GM12865 (cell line): Measurements from ENCODE around the gene ITIH4.

Experiments used
- DNase-seq: peaks from one replicate; pipeline ENCODE4 v3.0.0; 2010; ENCODE audit warnings: low read depth
- H3K4me3 ChIP-seq: 2 replicates; pipeline ENCODE4 v1.5.1; 2011; ENCODE audit warnings: mild to moderate bottlenecking, low read depth, low read length, control low read depth
- CTCF ChIP-seq: IDR thresholded peaks from 2 replicates; pipeline ENCODE4 v1.5.1; 2011; ENCODE audit warnings: low read length, control low read depth, low read depth, inconsistent platforms; ENCODE audit not compliant: insufficient read depth; ENCODE audit errors: missing control alignments

The ITIH4 gene

GRCh38 chr3:52845157-52845556, 14.7 kb upstream of the ITIH4 start:
- TF ChIP-seq CTCF, result no peak
- DNase-seq, result no peak
- no peak overlapping the region for H3K4me3 ChIP-seq

GRCh38 chr3:52844290-52844975, 14.0 kb upstream of the ITIH4 start:
- DNase-seq, result no peak
- H3K4me3 ChIP-seq, result no peak overlapping the region
- TF ChIP-seq CTCF, result no peak

GRCh38 chr3:52843881-52844280, 13.4 kb upstream of the ITIH4 start:
- H3K4me3 ChIP-seq, result no peak overlapping the region
- no peak for TF ChIP-seq CTCF
- no peak for DNase-seq

- no peak for DNase-seq
- TF ChIP-seq CTCF, result no peak
- no peak overlapping the region for H3K4me3 ChIP-seq
Measured at GRCh38 chr3:52843108-52843865, 12.8 kb upstream of the ITIH4 start.

GRCh38 chr3:52842424-52842823, 12.0 kb upstream of the ITIH4 start:
- TF ChIP-seq CTCF, result no peak

GRCh38 chr3:52841981-52842340, 11.5 kb upstream of the ITIH4 start:
- TF ChIP-seq CTCF, result no peak
- no peak overlapping the region for H3K4me3 ChIP-seq
- no peak for DNase-seq

More at GRCh38 chr3:52842424-52842823, 12.0 kb upstream of the ITIH4 start:
- H3K4me3 ChIP-seq, result no peak overlapping the region
- no peak for DNase-seq
